ENCODE results near the gene WTAP. TPM values are rescaled to one million over a fixed set of nuclear protein-coding genes. Genes with fewer than 3 reads are reported as not detected.

WTAP gene
- total RNA-seq, 4 donors from 2014 or later: 65.0 to 105 (median 88.5) TPM

- H3K36me3 ChIP-seq: peaks cover 0 to 35% (median 0%) of the 10 kb centered on the region in 3 donors
Observed at GRCh38 chr6:159800141-159800865, 73.0 kb downstream of the WTAP start, which contains the start of gene PNLDC1. TSS of gene PNLDC1 (plus strand) at chr6:159800276. CDS start at chr6:159800308, 32 bp downstream.

DNA sequence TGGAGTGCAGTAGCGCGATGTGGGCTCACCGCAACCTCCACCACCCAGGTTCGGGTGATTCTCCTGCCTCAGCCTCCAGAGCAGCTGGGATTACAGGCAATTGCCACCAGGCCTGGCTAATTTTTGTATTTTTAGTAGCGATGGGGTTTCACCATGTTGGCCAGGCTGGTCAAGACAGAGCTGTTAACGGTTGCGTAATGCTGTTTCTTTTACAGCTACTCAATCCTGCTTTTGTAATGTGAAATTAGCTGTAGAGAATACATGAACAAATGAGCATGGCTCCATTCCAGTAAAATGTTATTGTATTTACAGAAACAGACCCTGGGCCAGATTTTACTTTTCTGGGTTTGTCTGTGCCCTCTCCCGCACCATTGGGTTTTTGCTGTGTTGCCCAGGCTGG lies 74.6 kb downstream of the WTAP start:
- H3K36me3 ChIP-seq: peaks cover 0 to 33% (median 0%) of the 10 kb centered on the region in 3 donors
- H3K4me3 ChIP-seq: no peak overlapping the region
- no peaks in the 10 kb centered on the region for H3K27me3 ChIP-seq
- no peak for DNase-seq
- H3K9me3 ChIP-seq: no peaks in the 10 kb centered on the region
- H3K4me1 ChIP-seq: no peaks in the 10 kb centered on the region
- TF ChIP-seq POLR2A (IDR thresholded peaks at IDR 0.05): no peak
- TF ChIP-seq CTCF (IDR thresholded peaks at IDR 0.05): no peak
- no peak overlapping the region for H3K27ac ChIP-seq

More at GRCh38 chr6:159800141-159800865, 73.0 kb downstream of the WTAP start, which contains the start of gene PNLDC1:
- no peaks in the 10 kb centered on the region for H3K4me1 ChIP-seq
- H3K9me3 ChIP-seq: no peaks in the 10 kb centered on the region
- no peak for DNase-seq
- H3K27me3 ChIP-seq: no peaks in the 10 kb centered on the region
- TF ChIP-seq POLR2A (IDR thresholded peaks at IDR 0.05) (no peak), CTCF (IDR thresholded peaks at IDR 0.05) (no peak)
- H3K4me3 ChIP-seq: no peak within 1 kb of the TSS
- no peak within 1 kb of the TSS for H3K27ac ChIP-seq

DNA sequence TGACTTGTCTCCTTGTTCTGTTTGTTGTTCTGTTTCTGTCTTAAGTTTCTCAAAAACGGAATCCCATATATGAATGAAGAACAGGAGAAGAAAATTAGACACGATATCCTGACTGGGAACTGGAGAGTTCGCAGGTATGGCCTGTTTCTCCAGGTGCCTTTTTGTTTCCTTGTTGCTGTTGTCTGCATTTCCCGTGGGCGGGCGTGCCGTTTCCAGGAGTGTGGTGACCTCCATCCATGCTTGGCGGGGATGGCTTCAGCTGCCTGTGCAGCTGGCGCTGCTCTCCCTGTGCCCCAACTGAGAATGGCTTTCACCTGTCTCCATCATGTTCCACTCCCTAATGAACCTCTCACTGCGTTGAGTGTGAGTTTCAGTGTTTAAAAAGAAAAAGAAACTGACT lies 77.2 kb downstream of the WTAP start:
- Histone ChIP-seq H3K9me3 (no peaks in the 10 kb centered on the region), H3K4me1 (no peaks in the 10 kb centered on the region), H3K27ac (no peak overlapping the region), H3K4me3 (no peak overlapping the region), H3K36me3 (peaks cover 0 to 7% (median 0%) of the 10 kb centered on the region in 3 donors), H3K27me3 (no peaks in the 10 kb centered on the region)
- TF ChIP-seq CTCF (IDR thresholded peaks at IDR 0.05) (no peak), POLR2A (IDR thresholded peaks at IDR 0.05) (no peak)
- DNase-seq: no peak

DNA sequence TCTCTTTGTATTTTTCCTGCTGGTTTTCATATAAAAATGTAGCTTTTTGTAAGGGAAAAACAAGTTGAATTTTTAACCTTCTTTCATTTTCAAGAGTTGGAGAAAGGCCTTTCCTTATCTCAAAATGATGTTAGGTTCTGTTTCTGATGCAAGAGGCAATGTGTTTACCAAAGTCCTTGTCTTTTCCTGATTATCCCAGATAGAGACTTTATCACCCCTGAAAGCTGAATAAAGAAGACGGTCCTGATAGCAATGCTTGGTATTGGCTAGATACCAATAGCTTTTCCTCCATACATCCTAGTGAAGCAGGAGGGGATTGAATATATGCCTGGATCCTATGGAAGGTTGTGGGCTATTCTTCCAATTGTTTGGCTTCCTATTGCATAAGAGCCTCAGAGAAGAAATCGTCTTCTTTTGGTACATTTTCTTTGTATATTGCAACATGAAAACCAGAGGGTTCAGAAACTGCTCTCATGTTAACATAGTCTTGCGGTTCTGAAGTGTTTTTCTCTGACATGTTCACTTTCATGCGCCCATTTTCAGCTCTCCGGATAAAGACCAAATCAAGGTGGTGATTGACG lies 78.2 kb downstream of the WTAP start:
- no peak overlapping the region for H3K4me3 ChIP-seq
- no peaks in the 10 kb centered on the region for H3K27me3 ChIP-seq
- no peak overlapping the region for H3K27ac ChIP-seq
- no peaks in the 10 kb centered on the region for H3K9me3 ChIP-seq
- TF ChIP-seq CTCF (IDR thresholded peaks at IDR 0.05) (no peak), POLR2A (IDR thresholded peaks at IDR 0.05) (no peak)
- no peaks in the 10 kb centered on the region for H3K36me3 ChIP-seq
- no peak for DNase-seq
- H3K4me1 ChIP-seq: no peaks in the 10 kb centered on the region

Small RNA genes within 50 kb of the gene (small RNA-seq; reads per million reads assigned to genes)
- gene RNU4ATAC18P (0 reads per million in 2 donors), gene SNORA20 (28.6 to 51.5 reads per million in 2 donors), gene SNORA29 (0 reads per million in 2 donors)

Other genes with a start within 250 kb of the WTAP start
- 100 to 1,000 TPM in 2 of 4 donors, 10 to 100 TPM in 2; 85.0 to 156 (median 103) TPM for gene SOD2, start 34.3 kb upstream of the WTAP start, total RNA-seq
- gene ACAT2, start 34.5 kb downstream of the WTAP start, total RNA-seq: 10 to 100 TPM in 3 of 4 donors, 1 to 10 TPM in 1; 6.6 to 22.2 (median 16.5) TPM
- gene TCP1, start 62.1 kb downstream of the WTAP start, total RNA-seq: 100 to 1,000 TPM in 3 of 4 donors, 10 to 100 TPM in 1; 68.8 to 233 (median 135) TPM
- gene MRPL18, start 63.0 kb downstream of the WTAP start, total RNA-seq: 10 to 100 TPM; 25.1 to 58.5 (median 35.7) TPM
- not detected for gene PNLDC1, start 72.8 kb downstream of the WTAP start, total RNA-seq
- not detected for gene MAS1, start 163.5 kb downstream of the WTAP start, total RNA-seq
- gene IGF2R, start 241.6 kb downstream of the WTAP start, total RNA-seq: 10 to 100 TPM; 48.7 to 86.5 (median 82.3) TPM

Data from Peyer's patch (tissue), 4 donors.